Measurements from ENCODE around the gene SERPINB1. TPM values are rescaled to one million over a fixed set of nuclear protein-coding genes. Genes with fewer than 3 reads are reported as not detected.

SERPINB1 gene
- total and polyA plus RNA-seq, 2 experiments from 2014 or later: 5.6 to 6.5 TPM

DNA sequence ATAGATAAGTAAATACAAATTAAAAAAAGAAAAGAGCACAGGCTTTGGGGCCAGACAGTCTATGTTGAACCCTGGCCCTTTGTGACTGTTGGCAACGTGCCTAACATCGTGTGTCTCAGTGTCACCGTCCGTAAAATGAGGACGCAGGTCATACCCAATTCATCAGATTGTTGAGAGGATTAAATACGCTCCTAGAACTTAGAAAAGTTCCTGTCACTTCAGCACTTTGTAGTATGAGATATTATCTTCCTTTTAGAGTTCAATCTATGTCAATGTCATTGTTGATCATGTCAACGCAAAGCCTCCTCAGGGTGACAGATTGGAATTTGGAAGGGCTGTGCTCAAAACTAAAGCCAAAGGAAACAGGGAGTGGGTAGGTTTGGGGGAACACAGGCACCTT is 21.7 kb downstream of the SERPINB1 start (continued):
- TF ChIP-seq ZNF114 (CRISPR knock-in tag; IDR thresholded peaks at IDR 0.05): no peak
- TF ChIP-seq ETS1 (IDR thresholded peaks at IDR 0.05): no peak
- no peak for TF ChIP-seq ZNF462 (CRISPR knock-in tag; IDR thresholded peaks at IDR 0.05)
- no peak for TF ChIP-seq JUNB (IDR thresholded peaks at IDR 0.05; ENCODE audit: unreplicated experiment)
- no peak for TF ChIP-seq EZH2 (IDR thresholded peaks at IDR 0.05; ENCODE audit: low read depth, unreplicated experiment)
- no peak for TF ChIP-seq ZNF331 (CRISPR knock-in tag; IDR thresholded peaks at IDR 0.05; ENCODE audit: low read depth)
- no peak for TF ChIP-seq STAT1 (IDR thresholded peaks at IDR 0.05; ENCODE audit: unreplicated experiment)

DNA sequence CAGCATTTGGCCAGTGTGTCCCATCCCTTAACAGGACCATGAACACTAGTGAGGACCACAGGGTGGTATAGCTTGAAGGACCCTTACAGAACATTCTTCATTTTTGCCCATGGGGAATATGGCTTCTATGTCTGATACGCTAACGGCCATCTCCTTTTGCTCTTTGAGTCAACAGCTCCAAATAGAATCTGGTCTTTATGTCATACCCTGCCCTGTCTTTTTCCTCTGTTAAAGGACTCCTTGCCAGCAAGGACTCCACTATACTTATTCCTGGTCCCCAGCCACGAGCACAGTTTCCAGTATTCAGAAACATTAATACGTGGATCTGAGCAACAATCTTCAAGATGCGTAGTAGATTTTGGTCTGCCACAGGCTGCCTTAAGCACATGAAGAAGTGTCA is 22.5 kb downstream of the SERPINB1 start:
- no peaks in the 10 kb centered on the region for H3K4me1 Mint-ChIP-seq
- H3K27ac Mint-ChIP-seq: no peak overlapping the region
- no peak for ATAC-seq

More for the DNA sequence above, 22.5 kb downstream of the SERPINB1 start:
- no peak for TF ChIP-seq CREB1 (CRISPR knock-in tag; IDR thresholded peaks at IDR 0.05; ENCODE audit: low read depth)
- no peak for TF ChIP-seq NANOG (IDR thresholded peaks at IDR 0.05; ENCODE audit: borderline replicate concordance)
- TF ChIP-seq ZNF114 (CRISPR knock-in tag; IDR thresholded peaks at IDR 0.05): no peak
- no peaks in the 10 kb centered on the region for H3K79me2 ChIP-seq (replicated peaks; ENCODE audit: insufficient read depth)
- Mint-ChIP-seq H3K27me3 (ENCODE audit: insufficient read depth, low read depth, poor library complexity) (no peaks in the 10 kb centered on the region), H3K36me3 (ENCODE audit: low read depth) (peaks cover 9% of the 10 kb centered on the region; the same call in 2 of the 3 replicates), H3K4me3 (no peak overlapping the region), H3K9me3 (peaks cover 13% of the 10 kb centered on the region; the same call in 2 of the 3 replicates)
- no peaks in the 10 kb centered on the region for H3K36me3 ChIP-seq (ENCODE audit: insufficient read depth)
- H3K4me1 ChIP-seq (ENCODE audit: insufficient read depth): no peaks in the 10 kb centered on the region
- no peaks in the 10 kb centered on the region for H4K20me1 ChIP-seq (replicated peaks; ENCODE audit: insufficient read depth)
- no peak overlapping the region for H3K27ac ChIP-seq (ENCODE audit: low read depth)
- no peaks in the 10 kb centered on the region for H3K27me3 ChIP-seq (ENCODE audit: insufficient read depth)
- no peak overlapping the region for H2AFZ ChIP-seq
- no peak for DNase-seq (ENCODE audit: low spot score)
- H3K4me3 ChIP-seq: no peak overlapping the region
- H3K9me2 ChIP-seq (ENCODE audit: insufficient read depth): no peaks in the 10 kb centered on the region
- no peak overlapping the region for H3K4me2 ChIP-seq
- no peaks in the 10 kb centered on the region for H3F3A ChIP-seq (replicated peaks; ENCODE audit: low read depth)

All from GM23338 (cell line).